HepG2 (cell line): ENCODE measurements around the gene LHX3. TPM values are rescaled to one million over a fixed set of nuclear protein-coding genes. Genes with fewer than 3 reads are reported as not detected.

Experiments used
- ATAC-seq: fragments of 200-7000 bp; cut with Tn5 transposase; 3 replicates; pipeline ENCODE4 v1.9.1; 2020; ENCODE audit warnings: mild to moderate bottlenecking, moderate library complexity
- BruUV-seq: library from RNA; stranded (reverse); fragments of 400-500 nt; replicated peaks from 2 replicates; lab custom pipeline; 2021; lab: Mats Ljungman, UMichigan
- CTCF ChIA-PET: fragments of 300-600 bp; formaldehyde crosslinking; extraction: SDS; loops from one replicate; lab custom pipeline; 2021; ENCODE audit warnings: low total read pairs, inconsistent platforms, low intra/inter-chr PET ratio; lab: Yijun Ruan, JAX
- POLR2A ChIA-PET: fragments of 350-600 bp; sonication (Branson Sonifier 250); formaldehyde crosslinking; loops from one replicate; lab custom pipeline; 2020; ENCODE audit warnings: antibody characterized with exemption, inconsistent platforms; lab: Yijun Ruan, JAX
- DNase-seq: peaks from one replicate; pipeline ENCODE4 v3.0.0-alpha.2; 2015; ENCODE audit warnings: low spot score
- FAIRE-seq: peaks from 3 replicates; lab custom pipeline; 2011; peaks lifted over from hg19 to GRCh38; lab: Jason Lieb, UNC
- H2AFZ ChIP-seq: one replicate; pipeline ENCODE4 v1.6.1; 2011; ENCODE audit warnings: low read length, inconsistent platforms
- H3K27ac ChIP-seq: fragments of 300-600 bp; 3 replicates; pipeline ENCODE4 v1.8.0; 2011; ENCODE audit warnings: mixed run types, mild to moderate bottlenecking, mixed read lengths, low read length, inconsistent platforms; ENCODE audit not compliant: insufficient read depth; ENCODE audit errors: extremely low read length
- H3K27me3 ChIP-seq, 2 experiments: fragments of 200-600 bp in 1 of 2; 2 replicates in 1 of 2; 3 replicates in 1 of 2; pipeline versions ENCODE4 v1.6.0 to v1.8.0; 2011; ENCODE audit warnings: low read length in 2 of 2, mild to moderate bottlenecking in 2 of 2, moderate library complexity in 2 of 2, inconsistent platforms in 1 of 2; ENCODE audit not compliant: insufficient read depth in 2 of 2, control insufficient read depth in 1 of 2
- H3K36me3 ChIP-seq, 2 experiments: fragments of 200-600 bp in 1 of 2; replicated peaks in 1 of 2; 2 replicates in 1 of 2; 3 replicates in 1 of 2; pipeline versions ENCODE4 v1.5.1 to v1.8.0; 2011; ENCODE audit warnings: low read length in 2 of 2, inconsistent platforms in 1 of 2; ENCODE audit not compliant: insufficient read depth in 2 of 2, control insufficient read depth in 1 of 2
- H3K4me1 ChIP-seq: 2 replicates; pipeline ENCODE4 v1.5.1; 2012; ENCODE audit warnings: low read length, inconsistent platforms; ENCODE audit not compliant: insufficient read depth
- H3K4me2 ChIP-seq: 2 replicates; pipeline ENCODE4 v1.6.0; 2011; ENCODE audit warnings: low read depth, low read length, inconsistent platforms
- H3K4me3 ChIP-seq, 3 experiments: fragments of 200-600 bp in 1 of 3; sonication (generic), shearing (Covaris generic) in 1 of 3; replicated peaks in 1 of 3; 2 replicates each; pipeline ENCODE4 v1.5.1; 2011 to 2016; ENCODE audit warnings: low read length in 3 of 3, inconsistent platforms in 2 of 3, low read depth in 2 of 3, mild to moderate bottlenecking in 2 of 3, control low read depth in 1 of 3, mixed read lengths in 1 of 3; ENCODE audit not compliant: insufficient read depth in 1 of 3
- H3K79me2 ChIP-seq: one replicate; pipeline ENCODE4 v1.6.1; 2011; ENCODE audit warnings: low read length, inconsistent platforms; ENCODE audit not compliant: insufficient read depth
- H3K9ac ChIP-seq: 2 replicates; pipeline ENCODE4 v1.6.0; 2011; ENCODE audit warnings: mild to moderate bottlenecking, low read depth, low read length, inconsistent platforms; ENCODE audit not compliant: insufficient read depth
- H3K9me3 ChIP-seq: 2 replicates; pipeline ENCODE4 v1.5.1; 2012; ENCODE audit warnings: mild to moderate bottlenecking, low read length
- H4K20me1 ChIP-seq: 2 replicates; pipeline ENCODE4 v1.6.0; 2011; ENCODE audit warnings: inconsistent platforms, mild to moderate bottlenecking, low read length, moderate library complexity; ENCODE audit not compliant: insufficient read depth
- HNF1A ChIP-seq, 2 experiments: sonication (generic) in 1 of 2; formaldehyde crosslinking in 1 of 2; IDR thresholded peaks; 2 replicates each; pipeline versions ENCODE4 v1.4.0 to v1.6.1; 2016 to 2020; ENCODE audit warnings: borderline replicate concordance in 1 of 2, low read depth in 1 of 2, mild to moderate bottlenecking in 1 of 2, missing genetic modification reagents in 1 of 2
- KAT7 ChIP-seq: IDR thresholded peaks from 2 replicates; pipeline ENCODE4 v1.6.1; 2018; ENCODE audit warnings: borderline replicate concordance, missing compliant biosample characterization
- KLF15 ChIP-seq: sonication (generic); formaldehyde crosslinking; IDR thresholded peaks from 2 replicates; pipeline ENCODE4 v1.8.1; 2023; ENCODE audit warnings: borderline replicate concordance, mild to moderate bottlenecking, inconsistent platforms, missing genetic modification reagents, mixed read lengths
- PITX1 ChIP-seq: sonication (generic); formaldehyde crosslinking; IDR thresholded peaks from 2 replicates; pipeline ENCODE4 v1.5.1; 2020; ENCODE audit warnings: mild to moderate bottlenecking, missing genetic modification reagents
- ZFP91 ChIP-seq: sonication (generic); formaldehyde crosslinking; IDR thresholded peaks from 2 replicates; pipeline ENCODE4 v1.9.0; 2022; ENCODE audit warnings: missing genetic modification reagents, mild to moderate bottlenecking, borderline replicate concordance
- ZNF224 ChIP-seq: sonication (generic); formaldehyde crosslinking; IDR thresholded peaks from 2 replicates; pipeline ENCODE4 v1.5.0; 2020; ENCODE audit warnings: mild to moderate bottlenecking, missing genetic modification reagents
- ZNF333 ChIP-seq: sonication (generic); formaldehyde crosslinking; IDR thresholded peaks from 2 replicates; pipeline ENCODE4 v1.4.0; 2020; ENCODE audit warnings: mild to moderate bottlenecking, missing genetic modification reagents, borderline replicate concordance
- ZNF337 ChIP-seq: sonication (generic); formaldehyde crosslinking; IDR thresholded peaks from 2 replicates; pipeline ENCODE4 v1.5.1; 2020; ENCODE audit warnings: missing genetic modification reagents, low read depth, mild to moderate bottlenecking, borderline replicate concordance
- ZNF431 ChIP-seq: sonication (generic); formaldehyde crosslinking; IDR thresholded peaks from 2 replicates; pipeline ENCODE4 v1.9.0; 2022; ENCODE audit warnings: missing genetic modification reagents, low read depth, mild to moderate bottlenecking, borderline replicate concordance
- WGBS: methylation state at CpG from one replicate; pipeline ENCODE4 v1.1.6; 2017; ENCODE audit warnings: low lambda C conversion rate; 5-methylcytosine and 5-hydroxymethylcytosine counted together
- in situ Hi-C: cut with HindIII; loops from 2 replicates; pipeline ENCODE4 v1.10.0; 2017; ENCODE audit warnings: low pct_unique_long_range_greater_than_20kb; ENCODE audit not compliant: extremely low pct_ligation_motif_present
- intact Hi-C: fragments of 100-400 bp; cut with micrococcal nuclease; formaldehyde crosslinking; loops from one replicate; pipeline ENCODE4 v1.10.0; 2022; ENCODE audit not compliant: unreplicated experiment
- polyA plus RNA-seq, 8 experiments: library from polyadenylated mRNA; depleted of rRNA in 3 of 8; stranded (reverse) in 7 of 8; unstranded in 1 of 8; fragments of >200 nt; fragmentation: Illumina TruSeq in 4 of 8; extraction: Trizol in 4 of 8; gene quantifications; 2 replicates each; pipeline versions ENCODE4 v1.2.1 to v1.2.3, GENCODE V29; 2011 to 2016; ENCODE audit warnings: low read depth in 4 of 8, missing spikeins in 1 of 8, mixed read lengths in 1 of 8; ENCODE audit not compliant: insufficient read depth in 1 of 8
- total RNA-seq, 5 experiments: library from RNA; depleted of rRNA; stranded (reverse); fragments of >200 nt; fragmentation: Illumina TruSeq; extraction: Trizol; gene quantifications; 2 replicates each; pipeline ENCODE4 v1.2.3, GENCODE V29; 2016; ENCODE audit warnings: low read depth in 1 of 5
- TF ChIP-seq, protein P1 (sequence below): sonication (generic); formaldehyde crosslinking; IDR thresholded peaks from 2 replicates; pipeline ENCODE4 v1.4.0; 2020; ENCODE audit warnings: mild to moderate bottlenecking, missing genetic modification reagents

The LHX3 gene
- total and polyA plus RNA-seq, 2 of the 13 experiments (the other 11 are each of a cell fraction or from before 2014, with no cell fraction given) = not detected

- POLR2A ChIA-PET = no interaction called here
- Histone ChIP-seq H3K79me2 (no peaks in the 10 kb centered on the region), H3K27me3 (peaks cover 9 to 66% of the 10 kb centered on the region in 2 experiments; a peak in 4 of 5 replicates), H2AFZ (no peak overlapping the region), H3K36me3 (no peaks in the 10 kb centered on the region), H3K9me3 (no peaks in the 10 kb centered on the region), H3K9ac (no peak overlapping the region), H3K4me2 (no peak overlapping the region), H4K20me1 (no peaks in the 10 kb centered on the region), H3K4me3 (no peak overlapping the region), H3K27ac (no peak overlapping the region), H3K4me1 (no peaks in the 10 kb centered on the region)
- CTCF ChIA-PET = no interaction called here
- FAIRE-seq (no peak), ATAC-seq (no peak), DNase-seq (no peak)
- in situ Hi-C loops = no loop called here
- no TSS peak for BruUV-seq
- 32% methylated on average over 21 of the region's 25 CpGs for WGBS
- intact Hi-C loops = no loop called here
- TF ChIP-seq ZNF337 = no peak
- TF ChIP-seq ZFP91 (CRISPR knock-in tag) = no peak
- TF ChIP-seq KLF15 = no peak
- TF ChIP-seq ZNF431 (CRISPR knock-in tag) = no peak
- TF ChIP-seq KAT7 (CRISPR knock-in tag) = no peak
- TF ChIP-seq PITX1 (CRISPR knock-in tag) = no peak
- TF ChIP-seq HNF1A (IDR thresholded peaks at IDR 0.05; ENCODE audit: low read depth) = no peak
- TF ChIP-seq HNF1A (CRISPR knock-in tag; IDR thresholded peaks at IDR 0.05; ENCODE audit: borderline replicate concordance) = no peak
- TF ChIP-seq, protein P1, sequence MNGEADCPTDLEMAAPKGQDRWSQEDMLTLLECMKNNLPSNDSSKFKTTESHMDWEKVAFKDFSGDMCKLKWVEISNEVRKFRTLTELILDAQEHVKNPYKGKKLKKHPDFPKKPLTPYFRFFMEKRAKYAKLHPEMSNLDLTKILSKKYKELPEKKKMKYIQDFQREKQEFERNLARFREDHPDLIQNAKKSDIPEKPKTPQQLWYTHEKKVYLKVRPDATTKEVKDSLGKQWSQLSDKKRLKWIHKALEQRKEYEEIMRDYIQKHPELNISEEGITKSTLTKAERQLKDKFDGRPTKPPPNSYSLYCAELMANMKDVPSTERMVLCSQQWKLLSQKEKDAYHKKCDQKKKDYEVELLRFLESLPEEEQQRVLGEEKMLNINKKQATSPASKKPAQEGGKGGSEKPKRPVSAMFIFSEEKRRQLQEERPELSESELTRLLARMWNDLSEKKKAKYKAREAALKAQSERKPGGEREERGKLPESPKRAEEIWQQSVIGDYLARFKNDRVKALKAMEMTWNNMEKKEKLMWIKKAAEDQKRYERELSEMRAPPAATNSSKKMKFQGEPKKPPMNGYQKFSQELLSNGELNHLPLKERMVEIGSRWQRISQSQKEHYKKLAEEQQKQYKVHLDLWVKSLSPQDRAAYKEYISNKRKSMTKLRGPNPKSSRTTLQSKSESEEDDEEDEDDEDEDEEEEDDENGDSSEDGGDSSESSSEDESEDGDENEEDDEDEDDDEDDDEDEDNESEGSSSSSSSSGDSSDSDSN (CRISPR knock-in tag) = no peak
- no peak for TF ChIP-seq ZNF224 (CRISPR knock-in tag)
- TF ChIP-seq ZNF333 (CRISPR knock-in tag) = no peak
These were observed 17.0 kb downstream of the LHX3 start for GRCh38 chr9:136187683-136188586.
